Bronchial epithelial cell (primary cell): ENCODE data around the gene PCK2. TPM values are rescaled to one million over a fixed set of nuclear protein-coding genes. Genes with fewer than 3 reads are reported as not detected.

Experiments used
- DNase-seq: peaks from one replicate; pipeline ENCODE4 v3.0.0-alpha.2; 2010; ENCODE audit warnings: low read depth
- FAIRE-seq: peaks from 2 replicates; lab custom pipeline; 2011; peaks lifted over from hg19 to GRCh38; lab: Jason Lieb, UNC
- H3K27me3 ChIP-seq: 2 replicates; pipeline ENCODE4 v1.5.1; 2011; ENCODE audit warnings: low read length; ENCODE audit not compliant: control insufficient read depth, insufficient read depth
- H3K36me3 ChIP-seq: 2 replicates; pipeline ENCODE4 v1.5.1; 2011; ENCODE audit warnings: low read length; ENCODE audit not compliant: control insufficient read depth, insufficient read depth
- H3K4me3 ChIP-seq: 2 replicates; pipeline ENCODE4 v1.5.1; 2011; ENCODE audit warnings: mild to moderate bottlenecking, low read depth, low read length, control low read depth
- CTCF ChIP-seq: IDR thresholded peaks from 2 replicates; pipeline ENCODE4 v1.5.1; 2011; ENCODE audit warnings: mild to moderate bottlenecking, moderate library complexity, low read length, control low read depth, inconsistent platforms; ENCODE audit not compliant: insufficient read depth, severe bottlenecking
- total RNA-seq: library from RNA; depleted of rRNA; stranded (reverse); fragments of >200 nt; gene quantifications from 2 replicates; pipeline ENCODE4 v1.2.1, GENCODE V29; 2014

Gene PCK2
- total RNA-seq, 1 donor from 2014 or later = 84.8 TPM

- no peak overlapping the region for H3K4me3 ChIP-seq
- TF ChIP-seq CTCF = no peak
- no peak for FAIRE-seq
- H3K36me3 ChIP-seq = no peaks in the 10 kb centered on the region
- peaks cover 6% of the 10 kb centered on the region for H3K27me3 ChIP-seq
- no peak for DNase-seq
These were observed 25.2 kb upstream of the PCK2 start for GRCh38 chr14:24068711-24069410.

GRCh38 chr14:24069411-24069735 lies 24.7 kb upstream of the PCK2 start:
- DNase-seq = no peak
- FAIRE-seq = no peak
- Histone ChIP-seq H3K4me3 (no peak overlapping the region), H3K27me3 (peaks cover 6% of the 10 kb centered on the region), H3K36me3 (no peaks in the 10 kb centered on the region)
- TF ChIP-seq CTCF = no peak

GRCh38 chr14:24070285-24071143 lies 23.6 kb upstream of the PCK2 start:
- FAIRE-seq (peak; percentile 7), DNase-seq (no peak)
- peaks cover 6% of the 10 kb centered on the region for H3K27me3 ChIP-seq
- no peak overlapping the region for H3K4me3 ChIP-seq
- no peaks in the 10 kb centered on the region for H3K36me3 ChIP-seq
- no peak for TF ChIP-seq CTCF

- H3K36me3 ChIP-seq = no peaks in the 10 kb centered on the region
- no peak within 1 kb of the TSS for H3K4me3 ChIP-seq
- TF ChIP-seq CTCF = no peak
- peaks cover 6% of the 10 kb centered on the region for H3K27me3 ChIP-seq
- no peak for FAIRE-seq
- no peak for DNase-seq
These were observed 22.9 kb upstream of the PCK2 start, which contains the start of gene CPNE6 for GRCh38 chr14:24071144-24071697. Gene CPNE6 (plus strand): TSS chr14:24071562. CDS start chr14:24072937, 1,375 bp downstream.

GRCh38 chr14:24071836-24072430 lies 22.2 kb upstream of the PCK2 start:
- DNase-seq (no peak), FAIRE-seq (no peak)
- Histone ChIP-seq H3K4me3 (no peak overlapping the region), H3K36me3 (no peaks in the 10 kb centered on the region), H3K27me3 (peaks cover 6% of the 10 kb centered on the region)
- no peak for TF ChIP-seq CTCF
